ENCODE data around the gene CYB561D2. TPM values are rescaled to one million over a fixed set of nuclear protein-coding genes. Genes with fewer than 3 reads are reported as not detected.

The CYB561D2 gene
- total and polyA plus RNA-seq, 2 of the 13 experiments (the other 11 are each of a cell fraction or from before 2014, with no cell fraction given): 11.1 to 17.2 TPM

DNA sequence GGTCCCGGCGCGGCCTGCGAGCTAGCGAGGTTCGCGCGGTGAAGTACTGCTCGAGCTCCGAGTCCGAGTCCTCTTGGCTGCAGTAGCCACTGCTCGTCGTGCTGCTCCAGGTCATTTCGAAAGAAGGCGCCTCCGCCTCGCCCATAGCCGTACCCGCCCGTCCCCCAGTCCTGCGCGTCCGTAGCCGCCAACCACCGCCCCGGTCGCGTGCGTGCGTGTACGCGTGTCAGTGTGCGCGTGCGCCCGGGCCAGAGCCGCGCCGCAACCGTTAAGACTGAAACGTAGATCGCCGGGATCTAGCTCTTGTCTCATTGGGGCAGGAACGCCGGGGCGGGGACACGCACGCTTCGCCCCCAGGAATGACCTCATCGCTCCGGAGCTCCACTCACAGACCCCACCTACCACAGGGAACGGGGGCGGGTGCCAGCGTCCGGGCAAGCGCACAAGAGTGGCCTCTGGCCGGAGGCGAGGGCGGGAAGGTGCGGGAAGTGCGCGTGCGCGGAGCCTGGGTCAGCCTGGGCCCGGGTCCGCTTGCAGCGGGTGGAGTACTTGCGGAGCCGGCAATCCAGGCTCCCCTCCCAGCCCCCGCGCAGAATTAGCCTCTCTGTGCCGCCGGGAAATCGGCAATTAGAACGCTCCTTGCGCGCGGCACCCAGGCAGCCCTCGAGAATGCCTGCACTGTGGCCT is 13.3 kb upstream of the CYB561D2 start (continued):
- no peak for TF ChIP-seq ZC3H4 (CRISPR knock-in tag; IDR thresholded peaks at IDR 0.05; ENCODE audit: borderline replicate concordance)
- TF ChIP-seq PITX1 (CRISPR knock-in tag; IDR thresholded peaks at IDR 0.05): peak; percentile 20; the same call in 1 of the 2 replicates
- peak; percentile 61; the same call in 1 of the 2 replicates for TF ChIP-seq HDAC2 (CRISPR knock-in tag; IDR thresholded peaks at IDR 0.05)
- peak; percentile 94 for TF ChIP-seq HDAC1 (CRISPR knock-in tag; IDR thresholded peaks at IDR 0.05)
- peak; percentile 61; the same call in 1 of the 2 replicates for TF ChIP-seq ZNF253 (CRISPR knock-in tag; IDR thresholded peaks at IDR 0.05; ENCODE audit: borderline replicate concordance)
- TF ChIP-seq ARHGAP35 (CRISPR knock-in tag; IDR thresholded peaks at IDR 0.05; ENCODE audit: borderline replicate concordance): peak; percentile 90
- peak; percentile 11; the same call in 1 of the 2 replicates for TF ChIP-seq ZNF556 (CRISPR knock-in tag; IDR thresholded peaks at IDR 0.05; ENCODE audit: borderline replicate concordance)
- TF ChIP-seq CREM (IDR thresholded peaks at IDR 0.05): peak; percentile 32; the same call in 1 of the 2 replicates
- TF ChIP-seq CREM (CRISPR knock-in tag; IDR thresholded peaks at IDR 0.05): no peak
- TF ChIP-seq ZSCAN20 (CRISPR knock-in tag; IDR thresholded peaks at IDR 0.05; ENCODE audit: borderline replicate concordance): 0 out of 2 replicates have a peak, but pooled peaks have one; percentile 33
- TF ChIP-seq, protein P1, sequence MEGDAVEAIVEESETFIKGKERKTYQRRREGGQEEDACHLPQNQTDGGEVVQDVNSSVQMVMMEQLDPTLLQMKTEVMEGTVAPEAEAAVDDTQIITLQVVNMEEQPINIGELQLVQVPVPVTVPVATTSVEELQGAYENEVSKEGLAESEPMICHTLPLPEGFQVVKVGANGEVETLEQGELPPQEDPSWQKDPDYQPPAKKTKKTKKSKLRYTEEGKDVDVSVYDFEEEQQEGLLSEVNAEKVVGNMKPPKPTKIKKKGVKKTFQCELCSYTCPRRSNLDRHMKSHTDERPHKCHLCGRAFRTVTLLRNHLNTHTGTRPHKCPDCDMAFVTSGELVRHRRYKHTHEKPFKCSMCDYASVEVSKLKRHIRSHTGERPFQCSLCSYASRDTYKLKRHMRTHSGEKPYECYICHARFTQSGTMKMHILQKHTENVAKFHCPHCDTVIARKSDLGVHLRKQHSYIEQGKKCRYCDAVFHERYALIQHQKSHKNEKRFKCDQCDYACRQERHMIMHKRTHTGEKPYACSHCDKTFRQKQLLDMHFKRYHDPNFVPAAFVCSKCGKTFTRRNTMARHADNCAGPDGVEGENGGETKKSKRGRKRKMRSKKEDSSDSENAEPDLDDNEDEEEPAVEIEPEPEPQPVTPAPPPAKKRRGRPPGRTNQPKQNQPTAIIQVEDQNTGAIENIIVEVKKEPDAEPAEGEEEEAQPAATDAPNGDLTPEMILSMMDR (CRISPR knock-in tag; IDR thresholded peaks at IDR 0.05): peak; percentile 2; the same call in 1 of the 2 replicates
- no peak for TF ChIP-seq CC2D1A (CRISPR knock-in tag; IDR thresholded peaks at IDR 0.05)
- TF ChIP-seq, protein P2, sequence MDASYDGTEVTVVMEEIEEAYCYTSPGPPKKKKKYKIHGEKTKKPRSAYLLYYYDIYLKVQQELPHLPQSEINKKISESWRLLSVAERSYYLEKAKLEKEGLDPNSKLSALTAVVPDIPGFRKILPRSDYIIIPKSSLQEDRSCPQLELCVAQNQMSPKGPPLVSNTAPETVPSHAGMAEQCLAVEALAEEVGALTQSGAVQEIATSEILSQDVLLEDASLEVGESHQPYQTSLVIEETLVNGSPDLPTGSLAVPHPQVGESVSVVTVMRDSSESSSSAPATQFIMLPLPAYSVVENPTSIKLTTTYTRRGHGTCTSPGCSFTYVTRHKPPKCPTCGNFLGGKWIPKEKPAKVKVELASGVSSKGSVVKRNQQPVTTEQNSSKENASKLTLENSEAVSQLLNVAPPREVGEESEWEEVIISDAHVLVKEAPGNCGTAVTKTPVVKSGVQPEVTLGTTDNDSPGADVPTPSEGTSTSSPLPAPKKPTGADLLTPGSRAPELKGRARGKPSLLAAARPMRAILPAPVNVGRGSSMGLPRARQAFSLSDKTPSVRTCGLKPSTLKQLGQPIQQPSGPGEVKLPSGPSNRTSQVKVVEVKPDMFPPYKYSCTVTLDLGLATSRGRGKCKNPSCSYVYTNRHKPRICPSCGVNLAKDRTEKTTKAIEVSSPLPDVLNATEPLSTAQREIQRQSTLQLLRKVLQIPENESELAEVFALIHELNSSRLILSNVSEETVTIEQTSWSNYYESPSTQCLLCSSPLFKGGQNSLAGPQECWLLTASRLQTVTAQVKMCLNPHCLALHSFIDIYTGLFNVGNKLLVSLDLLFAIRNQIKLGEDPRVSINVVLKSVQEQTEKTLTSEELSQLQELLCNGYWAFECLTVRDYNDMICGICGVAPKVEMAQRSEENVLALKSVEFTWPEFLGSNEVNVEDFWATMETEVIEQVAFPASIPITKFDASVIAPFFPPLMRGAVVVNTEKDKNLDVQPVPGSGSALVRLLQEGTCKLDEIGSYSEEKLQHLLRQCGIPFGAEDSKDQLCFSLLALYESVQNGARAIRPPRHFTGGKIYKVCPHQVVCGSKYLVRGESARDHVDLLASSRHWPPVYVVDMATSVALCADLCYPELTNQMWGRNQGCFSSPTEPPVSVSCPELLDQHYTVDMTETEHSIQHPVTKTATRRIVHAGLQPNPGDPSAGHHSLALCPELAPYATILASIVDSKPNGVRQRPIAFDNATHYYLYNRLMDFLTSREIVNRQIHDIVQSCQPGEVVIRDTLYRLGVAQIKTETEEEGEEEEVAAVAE (CRISPR knock-in tag; IDR thresholded peaks at IDR 0.05; ENCODE audit: borderline replicate concordance): peak; percentile 46; the same call in 1 of the 2 replicates
- peak; percentile 36 for TF ChIP-seq ASH2L (IDR thresholded peaks at IDR 0.05; ENCODE audit: insufficient read length, low read depth, low read length)
- TF ChIP-seq, protein P3, sequence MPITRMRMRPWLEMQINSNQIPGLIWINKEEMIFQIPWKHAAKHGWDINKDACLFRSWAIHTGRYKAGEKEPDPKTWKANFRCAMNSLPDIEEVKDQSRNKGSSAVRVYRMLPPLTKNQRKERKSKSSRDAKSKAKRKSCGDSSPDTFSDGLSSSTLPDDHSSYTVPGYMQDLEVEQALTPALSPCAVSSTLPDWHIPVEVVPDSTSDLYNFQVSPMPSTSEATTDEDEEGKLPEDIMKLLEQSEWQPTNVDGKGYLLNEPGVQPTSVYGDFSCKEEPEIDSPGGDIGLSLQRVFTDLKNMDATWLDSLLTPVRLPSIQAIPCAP (CRISPR knock-in tag; IDR thresholded peaks at IDR 0.05; ENCODE audit: low read depth): no peak
- TF ChIP-seq SOX5 (CRISPR knock-in tag; IDR thresholded peaks at IDR 0.05; ENCODE audit: borderline replicate concordance): peak; percentile 45; the same call in 1 of the 2 replicates
- 0 out of 2 replicates have a peak, but pooled peaks have one; percentile 51 for TF ChIP-seq AHR (CRISPR knock-in tag; IDR thresholded peaks at IDR 0.05)
- peak; percentile 97; the same call in 1 of the 2 replicates for TF ChIP-seq PAX8 (CRISPR knock-in tag; IDR thresholded peaks at IDR 0.05; ENCODE audit: borderline replicate concordance)
- TF ChIP-seq, protein P4, sequence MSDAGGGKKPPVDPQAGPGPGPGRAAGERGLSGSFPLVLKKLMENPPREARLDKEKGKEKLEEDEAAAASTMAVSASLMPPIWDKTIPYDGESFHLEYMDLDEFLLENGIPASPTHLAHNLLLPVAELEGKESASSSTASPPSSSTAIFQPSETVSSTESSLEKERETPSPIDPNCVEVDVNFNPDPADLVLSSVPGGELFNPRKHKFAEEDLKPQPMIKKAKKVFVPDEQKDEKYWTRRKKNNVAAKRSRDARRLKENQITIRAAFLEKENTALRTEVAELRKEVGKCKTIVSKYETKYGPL (CRISPR knock-in tag; IDR thresholded peaks at IDR 0.05): 0 out of 2 replicates have a peak, but pooled peaks have one; percentile 20
- peak; percentile 91; the same call in 1 of the 2 replicates for TF ChIP-seq SRY (CRISPR knock-in tag; IDR thresholded peaks at IDR 0.05)
- TF ChIP-seq RFX5 (IDR thresholded peaks at IDR 0.05; ENCODE audit: low read depth, low read length): no peak
- 0 out of 2 replicates have a peak, but pooled peaks have one; percentile 6 for TF ChIP-seq ZSCAN12 (CRISPR knock-in tag; IDR thresholded peaks at IDR 0.05)
